HCT116 (cell line): ENCODE data around the gene TDRD7.

Experiments used
- CEBPB ChIP-seq: IDR thresholded peaks from 2 replicates; pipeline ENCODE4 v1.6.1; 2012; ENCODE audit warnings: low read depth
- CTCF ChIP-seq, 3 experiments: fragments of 200-600 bp in 1 of 3; sonication (generic) in 1 of 3; IDR thresholded peaks in 2 of 3; conservative IDR thresholded peaks in 1 of 3; 2 replicates each; pipeline ENCODE4 v1.5.1; 2012 to 2017; ENCODE audit warnings: low read depth in 2 of 3, low read length in 2 of 3, antibody characterized with exemption in 1 of 3, borderline replicate concordance in 1 of 3, control low read depth in 1 of 3, mild to moderate bottlenecking in 1 of 3, mixed read lengths in 1 of 3, mixed run types in 1 of 3, moderate library complexity in 1 of 3; ENCODE audit not compliant: insufficient read depth in 1 of 3
- EGR1 ChIP-seq: IDR thresholded peaks from 2 replicates; pipeline ENCODE4 v1.6.1; 2012; ENCODE audit warnings: low read depth
- EZH2 ChIP-seq: fragments of 200-600 bp; sonication (generic); IDR thresholded peaks from 2 replicates; pipeline ENCODE4 v1.6.1; 2017; ENCODE audit warnings: antibody characterized with exemption, mixed run types
- EZH2phosphoT487 ChIP-seq: fragments of 200-600 bp; IDR thresholded peaks from 2 replicates; pipeline ENCODE4 v1.6.1; 2018; ENCODE audit warnings: antibody characterized with exemption, borderline replicate concordance
- FOSL1 ChIP-seq: IDR thresholded peaks from 2 replicates; pipeline ENCODE4 v1.6.1; 2012; ENCODE audit warnings: low read depth
- MAX ChIP-seq: IDR thresholded peaks from 2 replicates; pipeline ENCODE4 v1.6.1; 2012
- POLR2A ChIP-seq: IDR thresholded peaks from 2 replicates; pipeline ENCODE4 v1.7.0; 2011; ENCODE audit warnings: borderline replicate concordance; ENCODE audit not compliant: insufficient read depth, insufficient read length; ENCODE audit errors: extremely low read depth
- POLR2AphosphoS5 ChIP-seq: IDR thresholded peaks from 2 replicates; pipeline ENCODE4 v1.6.1; 2011; ENCODE audit warnings: mild to moderate bottlenecking, low read depth, low read length, moderate library complexity
- SIN3A ChIP-seq: IDR thresholded peaks from 2 replicates; pipeline ENCODE4 v1.6.1; 2012; ENCODE audit warnings: low read depth
- ZFX ChIP-seq: fragments of 450-650 bp; IDR thresholded peaks from 2 replicates; pipeline ENCODE4 v1.6.1; 2017
- ZNF274 ChIP-seq: fragments of 200-500 bp; sonication (Bioruptor generic); IDR thresholded peaks from 2 replicates; pipeline ENCODE4 v1.6.1; 2014; ENCODE audit warnings: mild to moderate bottlenecking, low read depth, low read length, inconsistent platforms
- TF ChIP-seq, protein P1 (sequence below): IDR thresholded peaks from 2 replicates; pipeline ENCODE4 v1.6.1; 2012
- TF ChIP-seq, protein P2 (sequence below): IDR thresholded peaks from 2 replicates; pipeline ENCODE4 v1.6.1; 2011; ENCODE audit warnings: mild to moderate bottlenecking, low read length, moderate library complexity; ENCODE audit not compliant: insufficient replicate concordance; ENCODE audit errors: extremely low read depth

DNA sequence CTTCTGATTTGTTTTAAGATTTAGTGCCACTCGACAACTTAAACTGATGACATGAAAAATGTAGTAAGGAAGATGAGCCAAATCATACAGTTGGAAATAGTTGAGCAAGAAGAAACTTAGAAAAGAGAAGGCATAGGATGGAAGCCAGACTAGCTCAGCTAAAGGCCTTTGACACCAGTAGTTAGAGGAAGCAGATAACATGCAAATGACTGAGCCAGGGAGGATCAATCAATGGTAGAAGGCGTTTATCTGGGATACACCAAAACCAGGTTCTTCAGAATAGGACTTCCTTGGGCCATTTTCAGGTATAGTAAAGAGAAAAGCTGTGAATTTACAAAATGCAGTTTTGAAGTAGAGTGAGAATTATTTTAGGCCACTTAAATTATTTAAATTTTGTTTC, 3.2 kb downstream of the TDRD7 start:
- TF ChIP-seq EZH2 (no peak), CTCF (IDR thresholded peaks at IDR 0.05 in 2 of 3, conservative IDR thresholded peaks at IDR 0.05 in 1 of 3; ENCODE audit: borderline replicate concordance in 1 of 3, insufficient read depth in 1 of 3, low read depth in 2 of 3, low read length in 2 of 3) (no peak), POLR2AphosphoS5 (no peak), MAX (no peak), POLR2A (no peak), FOSL1 (no peak), SIN3A (no peak), EZH2phosphoT487 (no peak), ZNF274 (no peak), EGR1 (no peak), CEBPB (no peak), ZFX (no peak)
- TF ChIP-seq, protein P1, sequence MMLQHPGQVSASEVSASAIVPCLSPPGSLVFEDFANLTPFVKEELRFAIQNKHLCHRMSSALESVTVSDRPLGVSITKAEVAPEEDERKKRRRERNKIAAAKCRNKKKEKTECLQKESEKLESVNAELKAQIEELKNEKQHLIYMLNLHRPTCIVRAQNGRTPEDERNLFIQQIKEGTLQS = no peak
- TF ChIP-seq, protein P2, sequence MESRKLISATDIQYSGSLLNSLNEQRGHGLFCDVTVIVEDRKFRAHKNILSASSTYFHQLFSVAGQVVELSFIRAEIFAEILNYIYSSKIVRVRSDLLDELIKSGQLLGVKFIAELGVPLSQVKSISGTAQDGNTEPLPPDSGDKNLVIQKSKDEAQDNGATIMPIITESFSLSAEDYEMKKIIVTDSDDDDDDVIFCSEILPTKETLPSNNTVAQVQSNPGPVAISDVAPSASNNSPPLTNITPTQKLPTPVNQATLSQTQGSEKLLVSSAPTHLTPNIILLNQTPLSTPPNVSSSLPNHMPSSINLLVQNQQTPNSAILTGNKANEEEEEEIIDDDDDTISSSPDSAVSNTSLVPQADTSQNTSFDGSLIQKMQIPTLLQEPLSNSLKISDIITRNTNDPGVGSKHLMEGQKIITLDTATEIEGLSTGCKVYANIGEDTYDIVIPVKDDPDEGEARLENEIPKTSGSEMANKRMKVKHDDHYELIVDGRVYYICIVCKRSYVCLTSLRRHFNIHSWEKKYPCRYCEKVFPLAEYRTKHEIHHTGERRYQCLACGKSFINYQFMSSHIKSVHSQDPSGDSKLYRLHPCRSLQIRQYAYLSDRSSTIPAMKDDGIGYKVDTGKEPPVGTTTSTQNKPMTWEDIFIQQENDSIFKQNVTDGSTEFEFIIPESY = no peak
